ENCODE results near the gene MAP2K2.

MAP2K2 gene

GRCh38 chr19:4044990-4045465, 78.9 kb downstream of the MAP2K2 start:
- no peak overlapping the region for H3K4me3 ChIP-seq (ENCODE audit: low read depth in 1 of 5, low read length in 5 of 5)
- H3K9ac ChIP-seq (ENCODE audit: low read length in 5 of 5): no peak overlapping the region
- peaks cover 0 to 49% (median 27%) of the 10 kb centered on the region in 5 donors for H3K36me3 ChIP-seq (ENCODE audit: control insufficient read depth in 5 of 5, insufficient read depth in 5 of 5, low read length in 5 of 5)
- no peaks in the 10 kb centered on the region for H3K27me3 ChIP-seq (ENCODE audit: control insufficient read depth in 5 of 5, insufficient read depth in 4 of 5, low read length in 5 of 5)
- H3K4me1 ChIP-seq (ENCODE audit: control insufficient read depth in 5 of 5, insufficient read depth in 5 of 5, low read length in 5 of 5): peaks cover 2 to 15% (median 8%) of the 10 kb centered on the region in 5 donors
- no peaks in the 10 kb centered on the region for H3K9me3 ChIP-seq (ENCODE audit: control insufficient read depth in 5 of 5, low read length in 5 of 5)
- no peak overlapping the region for H3K27ac ChIP-seq (ENCODE audit: low read depth, low read length)

- Histone ChIP-seq H3K27ac (ENCODE audit: low read depth, low read length) (no peak overlapping the region), H3K9ac (ENCODE audit: low read length in 5 of 5) (no peak overlapping the region)
Measured at GRCh38 chr19:4043966-4044715, 79.8 kb downstream of the MAP2K2 start.

GRCh38 chr19:4043401-4043800, 80.5 kb downstream of the MAP2K2 start:
- Histone ChIP-seq H3K4me1 (ENCODE audit: control insufficient read depth in 5 of 5, insufficient read depth in 5 of 5, low read length in 5 of 5) (peaks cover 2 to 10% (median 8%) of the 10 kb centered on the region in 5 donors), H3K36me3 (ENCODE audit: control insufficient read depth in 5 of 5, insufficient read depth in 5 of 5, low read length in 5 of 5) (peaks cover 0 to 38% (median 19%) of the 10 kb centered on the region in 5 donors), H3K9me3 (ENCODE audit: control insufficient read depth in 5 of 5, low read length in 5 of 5) (no peaks in the 10 kb centered on the region), H3K27ac (ENCODE audit: low read depth, low read length) (no peak overlapping the region), H3K27me3 (ENCODE audit: control insufficient read depth in 5 of 5, insufficient read depth in 4 of 5, low read length in 5 of 5) (no peaks in the 10 kb centered on the region), H3K4me3 (ENCODE audit: low read depth in 1 of 5, low read length in 5 of 5) (no peak overlapping the region), H3K9ac (ENCODE audit: low read length in 5 of 5) (no peak overlapping the region)

More at GRCh38 chr19:4043966-4044715, 79.8 kb downstream of the MAP2K2 start:
- Histone ChIP-seq H3K4me1 (ENCODE audit: control insufficient read depth in 5 of 5, insufficient read depth in 5 of 5, low read length in 5 of 5) (peaks cover 2 to 10% (median 8%) of the 10 kb centered on the region in 5 donors), H3K36me3 (ENCODE audit: control insufficient read depth in 5 of 5, insufficient read depth in 5 of 5, low read length in 5 of 5) (peaks cover 0 to 42% (median 20%) of the 10 kb centered on the region in 5 donors), H3K27me3 (ENCODE audit: control insufficient read depth in 5 of 5, insufficient read depth in 4 of 5, low read length in 5 of 5) (no peaks in the 10 kb centered on the region), H3K9me3 (ENCODE audit: control insufficient read depth in 5 of 5, low read length in 5 of 5) (no peaks in the 10 kb centered on the region), H3K4me3 (ENCODE audit: low read depth in 1 of 5, low read length in 5 of 5) (no peak overlapping the region)

GRCh38 chr19:4042731-4043082, 81.2 kb downstream of the MAP2K2 start:
- Histone ChIP-seq H3K4me3 (ENCODE audit: low read depth in 1 of 5, low read length in 5 of 5) (no peak overlapping the region), H3K27me3 (ENCODE audit: control insufficient read depth in 5 of 5, insufficient read depth in 4 of 5, low read length in 5 of 5) (no peaks in the 10 kb centered on the region), H3K9me3 (ENCODE audit: control insufficient read depth in 5 of 5, low read length in 5 of 5) (no peaks in the 10 kb centered on the region), H3K9ac (ENCODE audit: low read length in 5 of 5) (peak overlapping the region in 1 of 5 donors; percentile 47), H3K36me3 (ENCODE audit: control insufficient read depth in 5 of 5, insufficient read depth in 5 of 5, low read length in 5 of 5) (peaks cover 0 to 36% (median 14%) of the 10 kb centered on the region in 5 donors), H3K4me1 (ENCODE audit: control insufficient read depth in 5 of 5, insufficient read depth in 5 of 5, low read length in 5 of 5) (peaks cover 2 to 10% (median 8%) of the 10 kb centered on the region in 5 donors), H3K27ac (ENCODE audit: low read depth, low read length) (no peak overlapping the region)

- Histone ChIP-seq H3K27me3 (ENCODE audit: control insufficient read depth in 5 of 5, insufficient read depth in 4 of 5, low read length in 5 of 5) (no peaks in the 10 kb centered on the region), H3K4me1 (ENCODE audit: control insufficient read depth in 5 of 5, insufficient read depth in 5 of 5, low read length in 5 of 5) (peaks cover 2 to 10% (median 8%) of the 10 kb centered on the region in 5 donors), H3K9ac (ENCODE audit: low read length in 5 of 5) (no peak overlapping the region), H3K9me3 (ENCODE audit: control insufficient read depth in 5 of 5, low read length in 5 of 5) (no peaks in the 10 kb centered on the region), H3K27ac (ENCODE audit: low read depth, low read length) (no peak overlapping the region), H3K36me3 (ENCODE audit: control insufficient read depth in 5 of 5, insufficient read depth in 5 of 5, low read length in 5 of 5) (peaks cover 0 to 41% (median 19%) of the 10 kb centered on the region in 5 donors), H3K4me3 (ENCODE audit: low read depth in 1 of 5, low read length in 5 of 5) (no peak overlapping the region)
Measured at GRCh38 chr19:4042064-4042730, 81.7 kb downstream of the MAP2K2 start.
